Gastrocnemius medialis (tissue), 4 donors: ENCODE measurements around the gene THADA. TPM values are rescaled to one million over a fixed set of nuclear protein-coding genes. Genes with fewer than 3 reads are reported as not detected.
A peak's percentile ranks its signal among the peaks of the same experiment; 100 is the strongest.

Source experiments
- ATAC-seq, 2 donors: fragments of 150-250 bp; one replicate each; pipeline ENCODE4 v1.9.1; 2016
- DNase-seq, 2 donors: peaks; one replicate each; pipeline ENCODE4 v3.0.0-alpha.2; 2019
- H3K27ac ChIP-seq, 4 donors: fragments of 200-600 bp; sonication (generic); 1 replicate in 1 of 4; 2 replicates in 3 of 4; pipeline ENCODE4 v1.5.1; 2016 to 2018; ENCODE audit warnings: mild to moderate bottlenecking in 2 of 4, moderate library complexity in 1 of 4
- H3K27me3 ChIP-seq, 3 donors: fragments of 200-600 bp; sonication (generic) in 2 of 3; 1 replicate in 1 of 3; 2 replicates in 2 of 3; pipeline versions ENCODE4 v1.5.1 to v1.6.0; 2016 to 2019; ENCODE audit warnings: mild to moderate bottlenecking in 1 of 3, moderate library complexity in 1 of 3
- H3K36me3 ChIP-seq, 2 donors: fragments of 200-600 bp; sonication (generic) in 1 of 2; one replicate each; pipeline ENCODE4 v1.5.1; 2017 to 2018
- H3K4me1 ChIP-seq, 2 donors: fragments of 200-600 bp; sonication (generic) in 1 of 2; one replicate each; pipeline ENCODE4 v1.5.1; 2016 to 2017; ENCODE audit warnings: mild to moderate bottlenecking in 2 of 2
- H3K4me3 ChIP-seq, 4 donors: fragments of 200-600 bp; sonication (generic) in 3 of 4; 1 replicate in 1 of 4; 2 replicates in 3 of 4; pipeline ENCODE4 v1.5.1; 2016 to 2019; ENCODE audit warnings: mild to moderate bottlenecking in 2 of 4
- H3K9me3 ChIP-seq, 3 donors: fragments of 200-600 bp; sonication (generic) in 2 of 3; 1 replicate in 1 of 3; 2 replicates in 2 of 3; pipeline ENCODE4 v1.5.1; 2016 to 2019
- POLR2A ChIP-seq, 2 donors: fragments of 450-650 bp; IDR thresholded peaks; one replicate each; pipeline ENCODE4 v1.6.1; 2017; ENCODE audit warnings: antibody characterized with exemption in 2 of 2, mild to moderate bottlenecking in 2 of 2, moderate library complexity in 2 of 2
- in situ Hi-C, 4 donors: fragments of 200-750 bp; cut with MboI; loops; one replicate each; pipeline versions ENCODE4 v1.15.0 to v1.8.0; 2017; ENCODE audit warnings: low sequenced_read_pairs in 4 of 4
- intact Hi-C: fragments of 100-400 bp; cut with DNase I; formaldehyde crosslinking; loops from one replicate; pipeline ENCODE4 v1.15.1; 2023; ENCODE audit warnings: low total_unique reads
- total RNA-seq, 4 donors: library from RNA; depleted of rRNA; stranded (reverse); fragments of >200 nt; gene quantifications; one replicate each; pipeline versions ENCODE4 v1.1.0 to v1.2.3, GENCODE V29; 2016
- TF ChIP-seq, protein P1 (sequence below), 5 experiments: fragments of 450-650 bp in 3 of 5; fragments of 200-600 bp in 2 of 5; sonication (generic) in 2 of 5; IDR thresholded peaks in 4 of 5; conservative IDR thresholded peaks in 1 of 5; 1 replicate in 4 of 5; 2 replicates in 1 of 5; pipeline ENCODE4 v1.5.1; 2016 to 2019; ENCODE audit warnings: antibody characterized with exemption in 5 of 5, mild to moderate bottlenecking in 3 of 5, moderate library complexity in 3 of 5

Gene THADA
- total RNA-seq, 4 donors from 2014 or later: 13.6 to 19.0 (median 16.2) TPM

DNA sequence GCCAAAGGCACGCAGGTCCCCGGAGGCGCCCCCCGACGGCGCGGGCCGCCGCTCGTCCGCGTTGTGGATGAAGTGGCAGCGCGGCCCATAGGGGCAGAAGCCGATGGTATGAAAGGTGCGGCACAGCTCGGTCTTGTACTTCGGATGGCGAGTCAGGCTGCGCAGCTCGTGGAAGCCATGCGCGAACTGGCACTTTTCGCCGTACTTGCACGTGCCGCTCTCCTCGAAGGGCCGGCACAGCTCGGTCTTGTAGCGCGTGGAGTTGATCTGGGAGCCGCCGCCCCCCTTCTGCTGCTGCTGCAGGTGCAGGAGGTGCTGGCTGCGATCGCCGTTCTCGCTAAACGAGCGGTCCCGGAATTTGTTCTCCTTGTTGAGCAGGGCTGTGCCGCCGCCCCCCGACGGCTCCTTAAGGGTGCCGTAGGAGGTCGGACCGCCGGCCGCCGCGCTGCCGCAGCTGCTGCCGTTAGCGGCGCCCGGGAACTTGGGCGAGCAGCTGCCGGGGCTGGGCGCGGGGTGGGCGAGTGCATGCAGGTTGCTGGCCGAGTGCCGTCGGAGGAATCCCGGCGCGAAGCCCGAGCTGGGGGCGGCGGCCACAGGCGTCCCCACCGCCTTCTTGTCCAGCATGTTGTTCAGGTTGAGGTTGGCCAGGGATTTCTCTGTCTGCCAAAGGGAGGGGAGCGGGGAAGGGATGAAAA is 370.6 kb downstream of the THADA start:
- TF ChIP-seq, protein P1, sequence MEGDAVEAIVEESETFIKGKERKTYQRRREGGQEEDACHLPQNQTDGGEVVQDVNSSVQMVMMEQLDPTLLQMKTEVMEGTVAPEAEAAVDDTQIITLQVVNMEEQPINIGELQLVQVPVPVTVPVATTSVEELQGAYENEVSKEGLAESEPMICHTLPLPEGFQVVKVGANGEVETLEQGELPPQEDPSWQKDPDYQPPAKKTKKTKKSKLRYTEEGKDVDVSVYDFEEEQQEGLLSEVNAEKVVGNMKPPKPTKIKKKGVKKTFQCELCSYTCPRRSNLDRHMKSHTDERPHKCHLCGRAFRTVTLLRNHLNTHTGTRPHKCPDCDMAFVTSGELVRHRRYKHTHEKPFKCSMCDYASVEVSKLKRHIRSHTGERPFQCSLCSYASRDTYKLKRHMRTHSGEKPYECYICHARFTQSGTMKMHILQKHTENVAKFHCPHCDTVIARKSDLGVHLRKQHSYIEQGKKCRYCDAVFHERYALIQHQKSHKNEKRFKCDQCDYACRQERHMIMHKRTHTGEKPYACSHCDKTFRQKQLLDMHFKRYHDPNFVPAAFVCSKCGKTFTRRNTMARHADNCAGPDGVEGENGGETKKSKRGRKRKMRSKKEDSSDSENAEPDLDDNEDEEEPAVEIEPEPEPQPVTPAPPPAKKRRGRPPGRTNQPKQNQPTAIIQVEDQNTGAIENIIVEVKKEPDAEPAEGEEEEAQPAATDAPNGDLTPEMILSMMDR (IDR thresholded peaks at IDR 0.05 in 4 of 5, conservative IDR thresholded peaks at IDR 0.05 in 1 of 5): no peak
- no peak for TF ChIP-seq POLR2A (IDR thresholded peaks at IDR 0.05)
- intact Hi-C loops (loop anchor here (5.0 kb wide), 1 partner anchor 398 kb away; no protein-coding TSS in a partner anchor), in situ Hi-C loops (loop anchor here (5.0 to 25.0 kb wide), 6 partner anchors 50 to 388 kb away; no protein-coding TSS in a partner anchor)
- H3K4me3 ChIP-seq: peak overlapping the region; percentile 76 to 99 (median 96)
- peaks cover 0 to 17% of the 10 kb centered on the region in 2 donors for H3K36me3 ChIP-seq
- peak overlapping the region; percentile 99 to 100 (median 100) for H3K27ac ChIP-seq
- peaks cover 47 to 54% of the 10 kb centered on the region in 2 donors for H3K4me1 ChIP-seq
- DNase-seq: peak; percentile 52 to 57
- ATAC-seq: peak in 1 of 2 donors; percentile 1
- no peaks in the 10 kb centered on the region for H3K27me3 ChIP-seq
- no peaks in the 10 kb centered on the region for H3K9me3 ChIP-seq

GRCh38 chr2:43224571-43225092 is 371.2 kb downstream of the THADA start:
- H3K36me3 ChIP-seq: peaks cover 0 to 17% of the 10 kb centered on the region in 2 donors
- peak overlapping the region; percentile 99 to 100 (median 100) for H3K27ac ChIP-seq
- in situ Hi-C loops (loop anchor here (5.0 to 25.0 kb wide), 6 partner anchors 50 to 387 kb away; no protein-coding TSS in a partner anchor), intact Hi-C loops (loop anchor here (5.0 kb wide), 1 partner anchor 397 kb away; no protein-coding TSS in a partner anchor)
- TF ChIP-seq, protein P1 (IDR thresholded peaks at IDR 0.05 in 4 of 5, conservative IDR thresholded peaks at IDR 0.05 in 1 of 5): no peak
- TF ChIP-seq POLR2A (IDR thresholded peaks at IDR 0.05): no peak
- no peaks in the 10 kb centered on the region for H3K9me3 ChIP-seq
- no peak for ATAC-seq
- peaks cover 51 to 60% of the 10 kb centered on the region in 2 donors for H3K4me1 ChIP-seq
- peak overlapping the region; percentile 76 to 99 (median 96) for H3K4me3 ChIP-seq
- no peaks in the 10 kb centered on the region for H3K27me3 ChIP-seq
- no peak for DNase-seq

DNA sequence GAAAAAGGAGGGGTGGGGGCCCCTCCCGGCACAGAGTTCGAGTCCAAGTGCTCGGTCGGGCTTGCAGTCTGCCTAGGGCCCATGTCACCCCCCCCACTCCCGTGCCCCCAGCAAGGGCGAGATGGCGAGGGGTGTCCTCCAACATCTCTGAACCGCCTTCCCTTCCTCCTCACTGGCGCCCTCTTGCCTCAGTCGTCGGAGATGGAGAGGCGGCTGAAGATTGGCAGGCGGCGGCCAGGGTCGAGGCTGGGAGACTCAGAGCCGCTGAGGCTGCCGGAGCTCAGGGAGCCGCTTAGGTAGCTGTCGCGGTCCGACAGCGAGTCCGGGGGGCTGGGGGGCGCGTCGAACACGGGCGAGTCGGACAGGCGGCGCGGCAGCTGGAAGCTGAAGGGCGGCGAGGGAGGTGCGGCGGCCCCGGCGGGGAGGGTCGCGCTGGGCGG is 371.7 kb downstream of the THADA start:
- TF ChIP-seq, protein P1 (IDR thresholded peaks at IDR 0.05 in 4 of 5, conservative IDR thresholded peaks at IDR 0.05 in 1 of 5): peak in 2 of 5 experiments; percentile 26 to 37
- TF ChIP-seq POLR2A (IDR thresholded peaks at IDR 0.05): no peak
- H3K4me1 ChIP-seq: peaks cover 55 to 62% of the 10 kb centered on the region in 2 donors
- H3K4me3 ChIP-seq: peak overlapping the region; percentile 76 to 99 (median 96)
- peaks cover 0 to 17% of the 10 kb centered on the region in 2 donors for H3K36me3 ChIP-seq
- in situ Hi-C loops (loop anchor here in 2 of 4 donors (10.0 kb wide), 3 partner anchors 49 to 249 kb away; no protein-coding TSS in a partner anchor), intact Hi-C loops (no loop called here)
- H3K27me3 ChIP-seq: no peaks in the 10 kb centered on the region
- H3K9me3 ChIP-seq: no peaks in the 10 kb centered on the region
- ATAC-seq (no peak), DNase-seq (peak in 1 of 2 donors; percentile 69)
- H3K27ac ChIP-seq: peak overlapping the region; percentile 99 to 100 (median 100)

DNA sequence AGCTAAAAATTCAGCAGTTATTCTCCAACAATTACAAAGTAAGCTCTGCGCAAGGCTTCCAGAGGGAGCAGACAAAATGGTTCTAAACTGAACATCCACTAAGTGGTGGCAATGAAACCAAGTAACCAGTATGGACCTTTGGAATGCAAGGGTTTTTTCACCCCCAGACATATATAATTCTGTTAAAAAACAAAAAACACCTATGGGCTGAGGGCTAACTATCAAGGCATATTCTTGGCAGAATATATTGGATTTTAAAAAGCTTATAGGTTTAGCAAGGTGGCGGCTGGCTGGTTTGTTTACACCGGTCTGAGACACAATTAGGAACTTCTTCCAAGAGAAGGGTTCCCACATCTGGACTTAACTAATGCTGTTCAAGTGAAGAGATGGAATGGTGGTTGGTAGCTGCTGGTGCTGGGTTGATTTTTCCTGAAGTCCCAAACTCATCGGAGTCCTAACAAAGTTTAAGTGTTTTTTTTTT is 372.3 kb downstream of the THADA start:
- intact Hi-C loops: no loop called here
- no peak for TF ChIP-seq POLR2A (IDR thresholded peaks at IDR 0.05)
- TF ChIP-seq, protein P1 (IDR thresholded peaks at IDR 0.05 in 4 of 5, conservative IDR thresholded peaks at IDR 0.05 in 1 of 5): no peak
- ATAC-seq: no peak
- in situ Hi-C loops: loop anchor here in 2 of 4 donors (10.0 kb wide), 3 partner anchors 49 to 249 kb away; no protein-coding TSS in a partner anchor
- Histone ChIP-seq H3K4me1 (peaks cover 59 to 62% of the 10 kb centered on the region in 2 donors), H3K36me3 (peaks cover 0 to 17% of the 10 kb centered on the region in 2 donors), H3K27ac (peak overlapping the region; percentile 99 to 100 (median 100)), H3K27me3 (no peaks in the 10 kb centered on the region), H3K9me3 (no peaks in the 10 kb centered on the region), H3K4me3 (peak overlapping the region; percentile 76 to 99 (median 96))
- DNase-seq: no peak
